Karpas-422 (cell line): Measurements from ENCODE around the gene SCG3. TPM values are rescaled to one million over a fixed set of nuclear protein-coding genes. Genes with fewer than 3 reads are reported as not detected.

Experiments used
- DNase-seq: peaks from one replicate; pipeline ENCODE4 v3.0.0-alpha.2; 2015
- H2AFZ ChIP-seq: fragments of 200-600 bp; sonication (generic); 2 replicates; pipeline ENCODE4 v1.6.1; 2014; ENCODE audit warnings: antibody characterized with exemption, low read length, mixed read lengths
- H3K27ac ChIP-seq: fragments of 200-600 bp; sonication (generic); 2 replicates; pipeline ENCODE4 v1.5.1; 2014; ENCODE audit warnings: mild to moderate bottlenecking, low read length, moderate library complexity
- H3K27me3 ChIP-seq: fragments of 200-600 bp; sonication (generic); 2 replicates; pipeline ENCODE4 v1.6.1; 2014; ENCODE audit warnings: low read length, mixed read lengths
- H3K36me3 ChIP-seq: fragments of 200-600 bp; sonication (generic); 2 replicates; pipeline ENCODE4 v1.6.1; 2014; ENCODE audit warnings: low read length, mixed read lengths; ENCODE audit not compliant: insufficient read depth
- H3K4me1 ChIP-seq: fragments of 200-600 bp; sonication (generic); 2 replicates; pipeline ENCODE4 v1.6.1; 2014; ENCODE audit warnings: mild to moderate bottlenecking, low read length, mixed read lengths
- H3K4me2 ChIP-seq: fragments of 200-600 bp; sonication (generic); 2 replicates; pipeline ENCODE4 v1.6.1; 2014; ENCODE audit warnings: low read length, low read depth, mild to moderate bottlenecking; ENCODE audit not compliant: poor library complexity, severe bottlenecking
- H3K4me3 ChIP-seq: fragments of 200-600 bp; sonication (generic); 2 replicates; pipeline ENCODE4 v1.5.1; 2014; ENCODE audit warnings: mild to moderate bottlenecking, antibody characterized with exemption, low read length, mixed read lengths
- H3K79me2 ChIP-seq: fragments of 200-600 bp; sonication (generic); 2 replicates; pipeline ENCODE4 v1.6.1; 2014; ENCODE audit warnings: mild to moderate bottlenecking, low read length, mixed read lengths
- H3K9ac ChIP-seq: fragments of 200-600 bp; sonication (generic); 2 replicates; pipeline ENCODE4 v1.6.0; 2014; ENCODE audit warnings: low read length
- H3K9me2 ChIP-seq: fragments of 200-600 bp; sonication (generic), shearing (Covaris generic); replicated peaks from 2 replicates; pipeline ENCODE4 v1.6.0; 2014; ENCODE audit warnings: mild to moderate bottlenecking, low read length, moderate library complexity; ENCODE audit not compliant: insufficient read depth
- H3K9me3 ChIP-seq: fragments of 300-700, 200-600 bp; sonication (generic); 2 replicates; pipeline ENCODE4 v1.6.1; 2014; ENCODE audit warnings: low read length, mixed read lengths
- H4K20me1 ChIP-seq: fragments of 200-600 bp; sonication (generic); 2 replicates; pipeline ENCODE4 v1.6.1; 2014; ENCODE audit warnings: mild to moderate bottlenecking, antibody characterized with exemption, low read length, low read depth; ENCODE audit not compliant: insufficient read depth
- total RNA-seq: library from RNA; depleted of rRNA; stranded (reverse); fragments of >200 nt; shearing (Covaris generic); gene quantifications from 2 replicates; pipeline ENCODE4 v1.2.3, GENCODE V29; 2014; ENCODE audit warnings: low replicate concordance

Gene SCG3
- total RNA-seq, 1 experiment from 2014 or later = not detected

- Histone ChIP-seq H3K4me3 (no peak overlapping the region), H4K20me1 (no peaks in the 10 kb centered on the region), H3K4me1 (no peaks in the 10 kb centered on the region), H3K4me2 (no peak overlapping the region), H3K36me3 (no peaks in the 10 kb centered on the region), H3K9me3 (no peaks in the 10 kb centered on the region), H3K27me3 (no peaks in the 10 kb centered on the region), H3K9me2 (no peaks in the 10 kb centered on the region), H3K27ac (no peak overlapping the region), H3K79me2 (no peaks in the 10 kb centered on the region), H2AFZ (no peak overlapping the region), H3K9ac (no peak overlapping the region)
- no peak for DNase-seq
Measured at GRCh38 chr15:51672913-51673857, 8.1 kb upstream of the SCG3 start.

GRCh38 chr15:51675234-51675633 lies 6.1 kb upstream of the SCG3 start:
- H3K4me1 ChIP-seq = no peaks in the 10 kb centered on the region
- no peaks in the 10 kb centered on the region for H4K20me1 ChIP-seq
- H3K27ac ChIP-seq = no peak overlapping the region
- DNase-seq = no peak
- no peaks in the 10 kb centered on the region for H3K79me2 ChIP-seq
- H3K9me2 ChIP-seq = no peaks in the 10 kb centered on the region
- no peaks in the 10 kb centered on the region for H3K36me3 ChIP-seq
- H3K27me3 ChIP-seq = no peaks in the 10 kb centered on the region
- H3K9ac ChIP-seq = no peak overlapping the region
- no peak overlapping the region for H2AFZ ChIP-seq
- H3K9me3 ChIP-seq = no peaks in the 10 kb centered on the region
- no peak overlapping the region for H3K4me3 ChIP-seq
- H3K4me2 ChIP-seq = no peak overlapping the region

- no peak overlapping the region for H3K9ac ChIP-seq
- H3K4me3 ChIP-seq = no peak overlapping the region
- H2AFZ ChIP-seq = no peak overlapping the region
- no peak overlapping the region for H3K4me2 ChIP-seq
- DNase-seq = no peak
- no peaks in the 10 kb centered on the region for H3K27me3 ChIP-seq
- H3K9me2 ChIP-seq = no peaks in the 10 kb centered on the region
- H3K4me1 ChIP-seq = no peaks in the 10 kb centered on the region
- H3K79me2 ChIP-seq = no peaks in the 10 kb centered on the region
- H3K9me3 ChIP-seq = no peaks in the 10 kb centered on the region
- H4K20me1 ChIP-seq = no peaks in the 10 kb centered on the region
- H3K36me3 ChIP-seq = no peaks in the 10 kb centered on the region
- no peak overlapping the region for H3K27ac ChIP-seq
Measured at GRCh38 chr15:51677021-51677420, 4.3 kb upstream of the SCG3 start.

- Histone ChIP-seq H3K4me3 (no peak overlapping the region), H3K27me3 (no peaks in the 10 kb centered on the region), H3K79me2 (no peaks in the 10 kb centered on the region), H3K4me1 (no peaks in the 10 kb centered on the region), H3K27ac (no peak overlapping the region), H3K9me2 (no peaks in the 10 kb centered on the region), H2AFZ (no peak overlapping the region), H3K9me3 (no peaks in the 10 kb centered on the region), H3K4me2 (no peak overlapping the region), H4K20me1 (no peaks in the 10 kb centered on the region), H3K36me3 (no peaks in the 10 kb centered on the region), H3K9ac (no peak overlapping the region)
- DNase-seq = no peak
Measured at GRCh38 chr15:51677452-51677851, 3.9 kb upstream of the SCG3 start.

GRCh38 chr15:51678096-51678495 lies 3.2 kb upstream of the SCG3 start:
- H3K9me3 ChIP-seq = no peaks in the 10 kb centered on the region
- no peak for DNase-seq
- H3K4me1 ChIP-seq = no peaks in the 10 kb centered on the region
- no peaks in the 10 kb centered on the region for H3K9me2 ChIP-seq
- no peaks in the 10 kb centered on the region for H3K36me3 ChIP-seq
- no peak overlapping the region for H3K27ac ChIP-seq
- no peaks in the 10 kb centered on the region for H3K79me2 ChIP-seq
- no peaks in the 10 kb centered on the region for H3K27me3 ChIP-seq
- no peak overlapping the region for H3K9ac ChIP-seq
- H3K4me3 ChIP-seq = no peak overlapping the region
- H3K4me2 ChIP-seq = no peak overlapping the region
- H2AFZ ChIP-seq = no peak overlapping the region
- H4K20me1 ChIP-seq = no peaks in the 10 kb centered on the region

- no peak for DNase-seq
- Histone ChIP-seq H3K9ac (no peak overlapping the region), H3K79me2 (no peaks in the 10 kb centered on the region), H3K4me3 (no peak overlapping the region), H4K20me1 (no peaks in the 10 kb centered on the region), H3K4me2 (no peak overlapping the region), H3K9me3 (no peaks in the 10 kb centered on the region), H3K4me1 (no peaks in the 10 kb centered on the region), H3K36me3 (no peaks in the 10 kb centered on the region), H3K9me2 (no peaks in the 10 kb centered on the region), H3K27me3 (no peaks in the 10 kb centered on the region), H3K27ac (no peak overlapping the region), H2AFZ (no peak overlapping the region)
Measured at GRCh38 chr15:51680321-51680720, 982 bp upstream of the SCG3 start.

- H3K9ac ChIP-seq = no peak overlapping the region
- H3K9me2 ChIP-seq = no peaks in the 10 kb centered on the region
- H3K4me3 ChIP-seq = no peak overlapping the region
Measured at GRCh38 chr15:51687565-51687964, 6.3 kb downstream of the SCG3 start.

GRCh38 chr15:51688863-51689262 lies 7.6 kb downstream of the SCG3 start:
- Histone ChIP-seq H3K9me2 (no peaks in the 10 kb centered on the region), H3K79me2 (no peaks in the 10 kb centered on the region), H3K9ac (no peak overlapping the region), H3K9me3 (no peaks in the 10 kb centered on the region), H3K4me1 (no peaks in the 10 kb centered on the region), H3K27me3 (peaks cover 2% of the 10 kb centered on the region; the same call in 1 of the 2 replicates), H3K27ac (no peak overlapping the region), H3K4me3 (no peak overlapping the region), H2AFZ (no peak overlapping the region), H4K20me1 (no peaks in the 10 kb centered on the region), H3K36me3 (no peaks in the 10 kb centered on the region), H3K4me2 (no peak overlapping the region)
- DNase-seq = peak; percentile 53

More at GRCh38 chr15:51687565-51687964, 6.3 kb downstream of the SCG3 start:
- Histone ChIP-seq H3K4me2 (no peak overlapping the region), H3K27ac (no peak overlapping the region), H3K36me3 (no peaks in the 10 kb centered on the region), H3K27me3 (peaks cover 2% of the 10 kb centered on the region; the same call in 1 of the 2 replicates), H3K4me1 (no peaks in the 10 kb centered on the region), H4K20me1 (no peaks in the 10 kb centered on the region), H3K9me3 (no peaks in the 10 kb centered on the region), H3K79me2 (no peaks in the 10 kb centered on the region), H2AFZ (no peak overlapping the region)
- no peak for DNase-seq
